Natural killer cell (primary cell): Measurements from ENCODE around the gene SNX18. TPM values are rescaled to one million over a fixed set of nuclear protein-coding genes. Genes with fewer than 3 reads are reported as not detected.

ENCODE experiments used
- ATAC-seq, 3 donors: fragments of 150-1000 bp in 2 of 3; fragments of 200-7000 bp in 1 of 3; cut with Tn5 transposase; 1 replicate in 1 of 3; 2 replicates in 2 of 3; pipeline ENCODE4 v1.10.0; 2021; ENCODE audit warnings: mild to moderate bottlenecking in 2 of 3, moderate library complexity in 2 of 3
- DNase-seq, 2 donors: peaks; one replicate each; pipeline versions ENCODE4 v3.0.0 to v3.0.0-alpha.2; 2013 to 2021; ENCODE audit warnings: mixed read lengths in 1 of 2
- H3K27ac ChIP-seq: one replicate; pipeline ENCODE4 v1.5.1; 2013; ENCODE audit warnings: mild to moderate bottlenecking, low read length
- H3K27me3 ChIP-seq: one replicate; pipeline ENCODE4 v1.6.1; 2013; ENCODE audit warnings: low read length; ENCODE audit not compliant: control insufficient read depth, insufficient read depth
- H3K36me3 ChIP-seq: one replicate; pipeline ENCODE4 v1.6.1; 2013; ENCODE audit warnings: low read length; ENCODE audit not compliant: control insufficient read depth, insufficient read depth
- H3K4me1 ChIP-seq: one replicate; pipeline ENCODE4 v1.6.1; 2013; ENCODE audit warnings: low read length; ENCODE audit not compliant: control insufficient read depth, insufficient read depth
- H3K4me3 ChIP-seq: one replicate; pipeline ENCODE4 v1.5.1; 2013; ENCODE audit warnings: low read length
- H3K9me3 ChIP-seq: one replicate; pipeline ENCODE4 v1.6.1; 2013; ENCODE audit warnings: low read length; ENCODE audit not compliant: control insufficient read depth, insufficient read depth
- H3K27ac Mint-ChIP-seq, 2 donors: one replicate each; pipeline ENCODE4 v1.8.0; 2022; ENCODE audit warnings: mild to moderate bottlenecking in 2 of 2, mixed read lengths in 2 of 2, moderate library complexity in 1 of 2
- H3K27me3 Mint-ChIP-seq, 2 donors: one replicate each; pipeline ENCODE4 v1.8.0; 2022; ENCODE audit warnings: low read depth in 2 of 2, mixed read lengths in 2 of 2
- H3K36me3 Mint-ChIP-seq: one replicate; pipeline ENCODE4 v1.8.0; 2022; ENCODE audit warnings: mixed read lengths
- H3K4me1 Mint-ChIP-seq, 2 donors: one replicate each; pipeline ENCODE4 v1.8.0; 2022; ENCODE audit warnings: mixed read lengths in 2 of 2
- H3K4me3 Mint-ChIP-seq: one replicate; pipeline ENCODE4 v1.8.0; 2022; ENCODE audit warnings: mild to moderate bottlenecking, moderate library complexity, mixed read lengths
- H3K9me3 Mint-ChIP-seq, 2 donors: one replicate each; pipeline ENCODE4 v1.8.0; 2022; ENCODE audit warnings: mixed read lengths in 2 of 2
- CTCF ChIP-seq: fragments of 200-600 bp; IDR thresholded peaks from one replicate; pipeline ENCODE4 v1.8.0; 2022; ENCODE audit warnings: antibody characterized with exemption
- WGBS: methylation state at CpG from one replicate; pipeline ENCODE4 v1.1.7; 2013; ENCODE audit warnings: missing lambda C conversion rate; ENCODE audit not compliant: insufficient coverage; 5-methylcytosine and 5-hydroxymethylcytosine counted together
- intact Hi-C: fragments of 100-400 bp; cut with micrococcal nuclease; formaldehyde crosslinking; loops from one replicate; pipeline ENCODE4 v1.14.2; 2022
- total RNA-seq, 4 donors: library from RNA; stranded (reverse); fragments of 120-200 nt in 1 of 4; gene quantifications; one replicate each; pipeline versions ENCODE4 v1.2.3 to v1.2.4, GENCODE V29; 2013 to 2022

SNX18 gene
- total RNA-seq, 3 donors from 2014 or later (not counting 1 experiment from before 2014, with no cell fraction given) = 31.1 to 45.6 (median 40.8) TPM

GRCh38 chr5:54537725-54538124 lies 20.2 kb downstream of the SNX18 start:
- no peak overlapping the region for H3K27ac ChIP-seq

GRCh38 chr5:54538156-54538555 lies 20.6 kb downstream of the SNX18 start:
- Histone ChIP-seq H3K36me3 (peaks cover 1% of the 10 kb centered on the region), H3K4me1 (peaks cover 29% of the 10 kb centered on the region), H3K27me3 (no peaks in the 10 kb centered on the region), H3K9me3 (no peaks in the 10 kb centered on the region), H3K27ac (no peak overlapping the region), H3K4me3 (no peak overlapping the region)
- peaks cover 70 to 83% of the 10 kb centered on the region in 2 donors for H3K4me1 Mint-ChIP-seq
- WGBS = 34% methylated on average over 2 of the region's 3 CpGs
- H3K27me3 Mint-ChIP-seq = no peaks in the 10 kb centered on the region
- intact Hi-C loops = no loop called here
- H3K4me3 Mint-ChIP-seq = peak overlapping the region; percentile 62
- peak in 2 of 3 donors; percentile 58 to 65 for ATAC-seq
- no peak for DNase-seq
- H3K9me3 Mint-ChIP-seq = no peaks in the 10 kb centered on the region
- no peak for TF ChIP-seq CTCF
- H3K36me3 Mint-ChIP-seq = no peaks in the 10 kb centered on the region
- peak overlapping the region; percentile 83 to 89 for H3K27ac Mint-ChIP-seq

More at GRCh38 chr5:54537725-54538124, 20.2 kb downstream of the SNX18 start:
- WGBS = 89% methylated on average over 2 of the region's 2 CpGs
- Mint-ChIP-seq H3K9me3 (no peaks in the 10 kb centered on the region), H3K36me3 (no peaks in the 10 kb centered on the region), H3K27ac (peak overlapping the region; percentile 83 to 89), H3K4me3 (peak overlapping the region; percentile 62), H3K4me1 (peaks cover 67 to 79% of the 10 kb centered on the region in 2 donors), H3K27me3 (no peaks in the 10 kb centered on the region)
- Histone ChIP-seq H3K9me3 (no peaks in the 10 kb centered on the region), H3K27me3 (no peaks in the 10 kb centered on the region), H3K4me3 (no peak overlapping the region), H3K36me3 (no peaks in the 10 kb centered on the region), H3K4me1 (peaks cover 30% of the 10 kb centered on the region)
- intact Hi-C loops = no loop called here
- TF ChIP-seq CTCF = no peak
- DNase-seq = no peak
- peak; percentile 41 to 43 (median 41) for ATAC-seq

GRCh38 chr5:54539001-54539400 lies 21.4 kb downstream of the SNX18 start:
- Mint-ChIP-seq H3K27me3 (no peaks in the 10 kb centered on the region), H3K4me3 (no peak overlapping the region), H3K9me3 (no peaks in the 10 kb centered on the region), H3K4me1 (peaks cover 68 to 82% of the 10 kb centered on the region in 2 donors), H3K36me3 (no peaks in the 10 kb centered on the region), H3K27ac (peak overlapping the region; percentile 83 to 89)
- Histone ChIP-seq H3K9me3 (no peaks in the 10 kb centered on the region), H3K36me3 (peaks cover 2% of the 10 kb centered on the region), H3K27ac (no peak overlapping the region), H3K4me3 (no peak overlapping the region), H3K27me3 (no peaks in the 10 kb centered on the region), H3K4me1 (peaks cover 21% of the 10 kb centered on the region)
- intact Hi-C loops = no loop called here
- TF ChIP-seq CTCF = no peak
- WGBS = 98% methylated on average over 4 of the region's 4 CpGs
- ATAC-seq (no peak), DNase-seq (no peak)

- WGBS = 96% methylated on average over 3 of the region's 3 CpGs
- H3K27ac Mint-ChIP-seq = peak overlapping the region in 1 of 2 donors; percentile 89
- no peaks in the 10 kb centered on the region for H3K9me3 Mint-ChIP-seq
- Histone ChIP-seq H3K9me3 (no peaks in the 10 kb centered on the region), H3K4me3 (no peak overlapping the region), H3K27me3 (no peaks in the 10 kb centered on the region), H3K27ac (no peak overlapping the region), H3K36me3 (peaks cover 6% of the 10 kb centered on the region), H3K4me1 (peaks cover 17% of the 10 kb centered on the region)
- DNase-seq (no peak), ATAC-seq (no peak)
- H3K4me1 Mint-ChIP-seq = peaks cover 64 to 82% of the 10 kb centered on the region in 2 donors
- no peaks in the 10 kb centered on the region for H3K27me3 Mint-ChIP-seq
- no peak for TF ChIP-seq CTCF
- no peaks in the 10 kb centered on the region for H3K36me3 Mint-ChIP-seq
- H3K4me3 Mint-ChIP-seq = no peak overlapping the region
- intact Hi-C loops = no loop called here
Measured at GRCh38 chr5:54540286-54540685, 22.7 kb downstream of the SNX18 start.
